ENCODE measurements around the gene MACROH2A1. TPM values are rescaled to one million over a fixed set of nuclear protein-coding genes. Genes with fewer than 3 reads are reported as not detected.

MACROH2A1 gene
- total and polyA plus RNA-seq, 2 experiments from 2014 or later = 64.9 to 81.6 TPM

DNA sequence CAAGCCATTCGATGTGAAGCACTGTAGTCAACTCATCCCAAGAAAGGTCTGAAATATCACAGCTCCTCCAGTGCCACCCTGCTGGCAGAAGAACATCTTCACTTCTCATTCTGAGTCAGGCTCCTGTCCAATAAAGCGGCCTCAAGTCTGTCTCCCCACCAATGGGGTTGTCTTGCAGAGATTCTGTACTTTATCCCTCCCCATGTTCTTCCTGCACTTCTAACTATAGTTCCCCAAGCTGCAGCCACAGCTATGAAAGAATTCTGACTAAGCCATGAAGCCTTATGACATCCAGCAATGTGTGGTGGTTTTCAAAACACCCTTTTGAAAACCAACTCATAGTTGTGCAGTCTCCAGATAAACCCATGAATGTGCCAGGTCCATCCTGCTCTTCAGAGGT lies 6.8 kb downstream of the MACROH2A1 start (continued):
- TF ChIP-seq ZNF462 (CRISPR knock-in tag; IDR thresholded peaks at IDR 0.05) (no peak), POLR2AphosphoS5 (IDR thresholded peaks at IDR 0.05; ENCODE audit: low read depth) (no peak), NANOG (IDR thresholded peaks at IDR 0.05; ENCODE audit: borderline replicate concordance) (no peak), EZH2 (IDR thresholded peaks at IDR 0.05; ENCODE audit: low read depth, unreplicated experiment) (no peak)

GRCh38 chr5:135391869-135392255 lies 7.2 kb downstream of the MACROH2A1 start:
- H3K27ac Mint-ChIP-seq = no peak overlapping the region
- Histone ChIP-seq H3F3A (replicated peaks; ENCODE audit: low read depth) (no peaks in the 10 kb centered on the region), H3K9me2 (ENCODE audit: insufficient read depth) (no peaks in the 10 kb centered on the region), H3K27ac (ENCODE audit: low read depth) (no peak overlapping the region), H3K4me1 (ENCODE audit: insufficient read depth) (peaks cover 4% of the 10 kb centered on the region), H2AFZ (no peak overlapping the region), H3K27me3 (ENCODE audit: insufficient read depth) (peaks cover 20% of the 10 kb centered on the region), H3K79me2 (replicated peaks; ENCODE audit: insufficient read depth) (peaks cover 49% of the 10 kb centered on the region), H3K4me2 (no peak overlapping the region), H3K4me3 (no peak overlapping the region), H3K36me3 (ENCODE audit: insufficient read depth) (no peaks in the 10 kb centered on the region), H4K20me1 (replicated peaks; ENCODE audit: insufficient read depth) (peaks cover 47% of the 10 kb centered on the region)
- no peak for ATAC-seq
- H3K9me3 Mint-ChIP-seq = no peaks in the 10 kb centered on the region; the same call in 2 of the 3 replicates
- DNase-seq (ENCODE audit: low spot score) = no peak
- H3K4me1 Mint-ChIP-seq = peaks cover 32% of the 10 kb centered on the region
- peaks cover 32% of the 10 kb centered on the region; the same call in 2 of the 3 replicates for H3K36me3 Mint-ChIP-seq (ENCODE audit: low read depth)
- peaks cover 2% of the 10 kb centered on the region for H3K27me3 Mint-ChIP-seq (ENCODE audit: insufficient read depth, low read depth, poor library complexity)
- no peak overlapping the region for H3K4me3 Mint-ChIP-seq
- TF ChIP-seq NANOG (IDR thresholded peaks at IDR 0.05; ENCODE audit: borderline replicate concordance) (no peak), STAT1 (IDR thresholded peaks at IDR 0.05; ENCODE audit: unreplicated experiment) (no peak), ZNF462 (CRISPR knock-in tag; IDR thresholded peaks at IDR 0.05) (no peak), EZH2 (IDR thresholded peaks at IDR 0.05; ENCODE audit: low read depth, unreplicated experiment) (no peak)
- TF ChIP-seq, protein P1, sequence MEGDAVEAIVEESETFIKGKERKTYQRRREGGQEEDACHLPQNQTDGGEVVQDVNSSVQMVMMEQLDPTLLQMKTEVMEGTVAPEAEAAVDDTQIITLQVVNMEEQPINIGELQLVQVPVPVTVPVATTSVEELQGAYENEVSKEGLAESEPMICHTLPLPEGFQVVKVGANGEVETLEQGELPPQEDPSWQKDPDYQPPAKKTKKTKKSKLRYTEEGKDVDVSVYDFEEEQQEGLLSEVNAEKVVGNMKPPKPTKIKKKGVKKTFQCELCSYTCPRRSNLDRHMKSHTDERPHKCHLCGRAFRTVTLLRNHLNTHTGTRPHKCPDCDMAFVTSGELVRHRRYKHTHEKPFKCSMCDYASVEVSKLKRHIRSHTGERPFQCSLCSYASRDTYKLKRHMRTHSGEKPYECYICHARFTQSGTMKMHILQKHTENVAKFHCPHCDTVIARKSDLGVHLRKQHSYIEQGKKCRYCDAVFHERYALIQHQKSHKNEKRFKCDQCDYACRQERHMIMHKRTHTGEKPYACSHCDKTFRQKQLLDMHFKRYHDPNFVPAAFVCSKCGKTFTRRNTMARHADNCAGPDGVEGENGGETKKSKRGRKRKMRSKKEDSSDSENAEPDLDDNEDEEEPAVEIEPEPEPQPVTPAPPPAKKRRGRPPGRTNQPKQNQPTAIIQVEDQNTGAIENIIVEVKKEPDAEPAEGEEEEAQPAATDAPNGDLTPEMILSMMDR (conservative IDR thresholded peaks at IDR 0.05; ENCODE audit: low read depth in 2 of 2) = no peak

Measured in GM23338 (cell line).